ENCODE data around the gene EIF4A2.

Gene EIF4A2

DNA sequence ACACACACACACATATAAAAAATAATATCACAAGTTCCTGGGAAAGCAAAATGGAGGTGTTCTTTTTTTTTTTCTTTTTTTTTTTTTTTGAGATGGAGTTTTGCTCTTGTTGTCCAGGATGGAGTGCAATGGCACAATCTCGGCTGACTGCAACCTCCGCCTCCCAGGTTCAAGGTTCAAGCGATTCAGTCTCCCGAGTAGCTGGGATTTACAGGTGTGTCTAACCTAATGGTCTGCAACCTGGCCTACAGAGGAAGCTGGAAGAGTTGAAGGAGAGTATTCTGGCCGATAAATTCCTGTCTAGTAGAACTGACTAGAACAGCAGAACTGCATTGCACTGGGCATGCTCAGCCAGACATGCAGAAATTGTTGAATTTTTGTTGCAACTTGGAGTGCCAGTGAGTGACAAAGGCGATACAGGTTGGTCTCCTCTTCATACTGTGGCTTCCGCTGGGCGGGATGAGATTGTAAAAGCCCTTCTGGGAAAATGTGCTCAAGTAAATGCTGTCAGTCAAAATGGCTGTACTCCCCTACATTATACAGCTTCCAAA lies 22.4 kb upstream of the EIF4A2 start:
- no peak overlapping the region for H3K4me3 ChIP-seq (ENCODE audit: low read depth, low read length)
- DNase-seq (ENCODE audit: low read depth): no peak
- TF ChIP-seq, protein P1, sequence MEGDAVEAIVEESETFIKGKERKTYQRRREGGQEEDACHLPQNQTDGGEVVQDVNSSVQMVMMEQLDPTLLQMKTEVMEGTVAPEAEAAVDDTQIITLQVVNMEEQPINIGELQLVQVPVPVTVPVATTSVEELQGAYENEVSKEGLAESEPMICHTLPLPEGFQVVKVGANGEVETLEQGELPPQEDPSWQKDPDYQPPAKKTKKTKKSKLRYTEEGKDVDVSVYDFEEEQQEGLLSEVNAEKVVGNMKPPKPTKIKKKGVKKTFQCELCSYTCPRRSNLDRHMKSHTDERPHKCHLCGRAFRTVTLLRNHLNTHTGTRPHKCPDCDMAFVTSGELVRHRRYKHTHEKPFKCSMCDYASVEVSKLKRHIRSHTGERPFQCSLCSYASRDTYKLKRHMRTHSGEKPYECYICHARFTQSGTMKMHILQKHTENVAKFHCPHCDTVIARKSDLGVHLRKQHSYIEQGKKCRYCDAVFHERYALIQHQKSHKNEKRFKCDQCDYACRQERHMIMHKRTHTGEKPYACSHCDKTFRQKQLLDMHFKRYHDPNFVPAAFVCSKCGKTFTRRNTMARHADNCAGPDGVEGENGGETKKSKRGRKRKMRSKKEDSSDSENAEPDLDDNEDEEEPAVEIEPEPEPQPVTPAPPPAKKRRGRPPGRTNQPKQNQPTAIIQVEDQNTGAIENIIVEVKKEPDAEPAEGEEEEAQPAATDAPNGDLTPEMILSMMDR (IDR thresholded peaks at IDR 0.05; ENCODE audit: low read depth, low read length, missing control alignments): no peak

DNA sequence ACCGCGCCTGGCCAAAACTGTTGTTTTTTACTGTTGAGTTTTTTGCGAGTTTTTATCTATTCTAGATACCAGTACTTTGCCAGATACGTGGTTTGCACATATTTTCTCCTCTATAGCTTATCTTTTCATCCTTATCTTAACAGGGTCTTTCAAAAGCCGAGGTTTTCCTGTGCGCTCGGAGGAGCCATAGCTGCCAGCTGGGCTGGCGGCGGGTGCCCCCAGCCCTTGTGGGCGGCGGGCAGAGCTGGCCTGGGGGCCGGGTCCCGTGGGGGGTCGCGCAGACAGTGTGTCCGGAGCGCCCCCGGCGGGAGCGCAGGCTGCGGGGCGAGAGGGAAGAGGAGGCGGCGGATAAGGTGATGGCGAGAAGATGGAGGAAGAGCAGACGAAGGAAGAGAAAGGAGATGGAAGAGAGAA lies 11.1 kb upstream of the EIF4A2 start:
- peak overlapping the region; percentile 38 for H3K4me3 ChIP-seq (ENCODE audit: low read depth, low read length)
- TF ChIP-seq, protein P1 (IDR thresholded peaks at IDR 0.05; ENCODE audit: low read depth, low read length, missing control alignments): no peak
- no peak for DNase-seq (ENCODE audit: low read depth)

DNA sequence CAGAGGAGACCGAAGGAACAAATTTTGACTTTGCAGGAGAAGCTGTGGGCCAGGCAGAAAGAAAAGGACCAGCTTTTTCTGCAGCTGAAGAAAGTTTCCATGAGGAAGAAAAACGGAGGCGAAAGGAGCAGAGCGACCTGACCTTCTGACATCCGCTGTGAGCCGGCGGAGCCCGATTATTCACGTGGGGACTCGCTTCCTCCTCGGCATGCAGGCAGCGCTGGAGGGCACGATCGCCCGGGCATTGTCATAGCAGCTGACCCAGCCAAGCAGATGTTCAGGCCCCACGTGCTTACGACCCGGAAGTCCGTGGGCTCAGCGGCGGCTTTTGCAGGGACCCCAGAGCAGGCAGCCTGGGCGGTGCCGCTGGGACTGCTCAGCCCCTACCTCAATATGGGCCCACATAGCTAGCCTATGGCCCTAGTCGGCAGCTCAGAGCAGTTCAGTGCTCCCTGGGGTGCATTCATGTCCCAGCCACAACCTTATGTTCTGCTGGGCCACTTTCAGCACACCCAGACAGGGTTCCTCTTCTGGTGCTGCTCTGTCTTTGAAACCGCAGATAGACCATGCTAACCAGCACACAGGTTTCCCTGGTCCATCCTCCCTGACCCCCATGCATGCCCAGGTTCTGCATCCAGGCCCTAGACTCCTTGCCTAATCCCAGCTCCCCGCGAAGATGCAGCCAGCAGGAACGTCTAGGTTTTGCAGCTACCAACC lies 10.5 kb upstream of the EIF4A2 start:
- peak; percentile 66 for DNase-seq (ENCODE audit: low read depth)

DNA sequence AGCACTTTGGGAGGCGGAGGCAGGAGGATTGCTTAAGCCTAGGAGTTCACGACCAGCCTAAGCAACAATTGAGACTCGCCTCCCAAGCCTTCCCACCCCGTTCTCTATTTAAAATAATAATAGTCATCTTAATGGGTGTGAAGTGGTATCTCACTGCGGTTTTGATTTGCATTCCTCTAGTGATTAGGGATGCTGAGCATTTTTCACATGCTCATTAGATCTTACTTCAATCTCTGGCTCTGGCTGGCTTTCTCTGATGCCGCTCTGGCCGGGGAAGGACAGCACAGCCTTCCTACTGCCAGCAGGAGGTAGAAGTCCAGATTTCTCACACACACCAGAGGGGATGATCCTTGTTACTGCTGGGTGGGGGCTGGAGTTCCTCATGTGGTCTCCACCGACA lies 7.4 kb upstream of the EIF4A2 start:
- TF ChIP-seq, protein P1 (IDR thresholded peaks at IDR 0.05; ENCODE audit: low read depth, low read length, missing control alignments): no peak
- no peak for DNase-seq (ENCODE audit: low read depth)
- no peak overlapping the region for H3K4me3 ChIP-seq (ENCODE audit: low read depth, low read length)

More for the DNA sequence above, 10.5 kb upstream of the EIF4A2 start:
- H3K4me3 ChIP-seq (ENCODE audit: low read depth, low read length): peak overlapping the region; percentile 38
- TF ChIP-seq, protein P1 (IDR thresholded peaks at IDR 0.05; ENCODE audit: low read depth, low read length, missing control alignments): no peak

DNA sequence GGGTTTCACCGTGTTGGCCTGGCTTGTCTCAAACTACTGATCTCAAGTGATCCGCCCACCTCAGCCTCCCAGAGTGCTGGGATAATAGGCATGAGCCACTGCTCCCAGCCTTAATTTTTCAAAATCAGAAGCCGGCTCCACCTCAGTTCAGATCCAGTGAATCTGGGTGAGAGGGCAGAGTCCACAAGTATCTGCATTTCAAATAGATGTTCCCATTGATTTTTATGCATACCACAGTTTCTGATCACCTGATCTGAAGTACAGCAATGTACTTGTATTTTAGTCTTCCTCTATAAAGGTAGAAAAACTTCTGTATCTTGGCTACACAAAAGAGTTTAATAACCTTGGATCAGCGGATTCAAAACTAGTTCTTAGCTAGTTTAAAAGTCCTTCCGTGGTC lies 4.2 kb upstream of the EIF4A2 start:
- no peak overlapping the region for H3K4me3 ChIP-seq (ENCODE audit: low read depth, low read length)
- TF ChIP-seq, protein P1 (IDR thresholded peaks at IDR 0.05; ENCODE audit: low read depth, low read length, missing control alignments): no peak
- no peak for DNase-seq (ENCODE audit: low read depth)

DNA sequence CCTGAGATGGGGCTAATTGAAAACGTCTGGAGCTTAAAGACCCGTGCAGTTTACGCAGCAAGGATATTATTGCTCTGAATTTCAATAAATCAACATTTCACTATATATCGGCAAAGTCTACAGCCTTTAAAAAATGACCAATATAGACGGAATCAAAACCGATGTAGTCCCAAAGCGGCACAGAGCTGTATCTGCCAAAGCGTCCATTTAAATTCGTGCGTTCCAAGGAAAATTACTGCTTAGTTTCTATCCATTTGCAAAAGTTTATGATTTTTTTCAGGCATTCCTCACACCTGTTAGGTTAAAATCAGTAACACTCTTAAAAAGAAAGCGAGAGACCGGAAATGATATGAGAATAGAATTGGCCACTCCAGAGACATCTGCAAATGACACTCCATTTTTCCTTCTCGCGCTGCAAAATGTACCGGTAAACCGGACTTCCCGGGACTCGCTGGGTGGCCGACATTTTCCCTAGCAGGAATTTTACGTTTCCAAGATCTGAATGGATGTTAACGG lies 777 bp upstream of the EIF4A2 start:
- peak overlapping the region; percentile 96 for H3K4me3 ChIP-seq (ENCODE audit: low read depth, low read length)
- no peak for DNase-seq (ENCODE audit: low read depth)
- TF ChIP-seq, protein P1 (IDR thresholded peaks at IDR 0.05; ENCODE audit: low read depth, low read length, missing control alignments): no peak
